MM.1S (cell line): Measurements from ENCODE around the gene M6PR.

ENCODE experiments used
- DNase-seq: peaks from one replicate; pipeline ENCODE4 v3.0.0-alpha.2; 2015
- H2AFZ ChIP-seq: fragments of 300-600 bp; sonication (generic); 2 replicates; pipeline ENCODE4 v1.6.0; 2016; ENCODE audit warnings: antibody characterized with exemption, low read length
- H3F3A ChIP-seq: fragments of 300-600 bp; sonication (generic); 2 replicates; pipeline ENCODE4 v1.6.1; 2016; ENCODE audit warnings: mild to moderate bottlenecking, antibody characterized with exemption, low read length, moderate library complexity, mixed read lengths; ENCODE audit not compliant: insufficient read depth
- H3K27ac ChIP-seq: fragments of 300-600 bp; sonication (generic); 2 replicates; pipeline ENCODE4 v1.5.1; 2016; ENCODE audit warnings: mild to moderate bottlenecking, low read length
- H3K27me3 ChIP-seq: fragments of 300-600 bp; sonication (generic); replicated peaks from 2 replicates; pipeline ENCODE4 v1.6.0; 2016; ENCODE audit warnings: low read length; ENCODE audit not compliant: insufficient read depth
- H3K36me3 ChIP-seq: fragments of 300-600 bp; sonication (generic); replicated peaks from 2 replicates; pipeline ENCODE4 v1.6.1; 2016; ENCODE audit warnings: mild to moderate bottlenecking, low read length, mixed read lengths; ENCODE audit not compliant: insufficient read depth
- H3K4me1 ChIP-seq: fragments of 300-600 bp; sonication (generic); 2 replicates; pipeline ENCODE4 v1.6.1; 2016; ENCODE audit warnings: low read length, mixed read lengths
- H3K4me2 ChIP-seq: fragments of 300-600 bp; sonication (generic); 2 replicates; pipeline ENCODE4 v1.6.0; 2016; ENCODE audit warnings: low read depth, low read length
- H3K4me3 ChIP-seq: fragments of 300-600 bp; sonication (generic); 2 replicates; pipeline ENCODE4 v1.5.1; 2016; ENCODE audit warnings: low read length, mixed read lengths
- H3K79me2 ChIP-seq: fragments of 300-600 bp; sonication (generic); 2 replicates; pipeline ENCODE4 v1.6.1; 2016; ENCODE audit warnings: mixed run types, low read length, mixed read lengths
- H3K9ac ChIP-seq: fragments of 300-600 bp; sonication (generic); 2 replicates; pipeline ENCODE4 v1.6.1; 2016; ENCODE audit warnings: low read length, mixed read lengths
- H3K9me2 ChIP-seq: fragments of 300-600 bp; sonication (generic); replicated peaks from 2 replicates; pipeline ENCODE4 v1.6.1; 2016; ENCODE audit warnings: mild to moderate bottlenecking, low read length, mixed read lengths; ENCODE audit not compliant: insufficient read depth
- H3K9me3 ChIP-seq: fragments of 300-600 bp; sonication (generic); replicated peaks from 2 replicates; pipeline ENCODE4 v1.6.1; 2016; ENCODE audit warnings: mild to moderate bottlenecking, low read length, mixed read lengths; ENCODE audit not compliant: insufficient read depth
- H4K20me1 ChIP-seq: fragments of 300-600 bp; sonication (generic); 2 replicates; pipeline ENCODE4 v1.6.1; 2016; ENCODE audit warnings: mild to moderate bottlenecking, low read length, moderate library complexity, mixed read lengths; ENCODE audit not compliant: insufficient read depth
- CTCF ChIP-seq: fragments of 300-600 bp; sonication (generic); IDR thresholded peaks from 2 replicates; pipeline ENCODE4 v1.5.1; 2016; ENCODE audit warnings: antibody characterized with exemption, low read length, mixed read lengths
- EZH2 ChIP-seq: fragments of 300-600 bp; sonication (generic); optimal IDR thresholded peaks from 2 replicates; pipeline ENCODE3; 2017; ENCODE audit warnings: low read depth, mild to moderate bottlenecking, antibody characterized with exemption, low read length, mixed read lengths
- EZH2phosphoT487 ChIP-seq: fragments of 300-600 bp; sonication (generic); IDR thresholded peaks from 2 replicates; pipeline ENCODE4 v1.6.1; 2018; ENCODE audit warnings: antibody characterized with exemption, low read length

Gene M6PR

GRCh38 chr12:8987163-8987562 is 37.7 kb upstream of the M6PR start:
- no peaks in the 10 kb centered on the region for H3K9me3 ChIP-seq
- no peak overlapping the region for H3K4me3 ChIP-seq
- no peaks in the 10 kb centered on the region for H3K79me2 ChIP-seq
- H2AFZ ChIP-seq: no peak overlapping the region
- H3K9me2 ChIP-seq: no peaks in the 10 kb centered on the region
- no peak overlapping the region for H3K27ac ChIP-seq
- no peak overlapping the region for H3K9ac ChIP-seq
- H3K36me3 ChIP-seq: no peaks in the 10 kb centered on the region
- no peak for TF ChIP-seq EZH2
- TF ChIP-seq CTCF: no peak
- no peak for TF ChIP-seq EZH2phosphoT487
- no peak for DNase-seq
- H3K27me3 ChIP-seq: no peaks in the 10 kb centered on the region
- no peak overlapping the region for H3K4me2 ChIP-seq
- no peaks in the 10 kb centered on the region for H4K20me1 ChIP-seq
- H3K4me1 ChIP-seq: peaks cover 8% of the 10 kb centered on the region
- no peaks in the 10 kb centered on the region for H3F3A ChIP-seq

- H3K9me3 ChIP-seq: no peaks in the 10 kb centered on the region
- H3K79me2 ChIP-seq: no peaks in the 10 kb centered on the region
- H3K9ac ChIP-seq: no peak overlapping the region
- no peaks in the 10 kb centered on the region for H3K36me3 ChIP-seq
- no peaks in the 10 kb centered on the region for H4K20me1 ChIP-seq
- H3K27ac ChIP-seq: no peak overlapping the region
- no peak overlapping the region for H3K4me2 ChIP-seq
- H2AFZ ChIP-seq: no peak overlapping the region
- H3K9me2 ChIP-seq: no peaks in the 10 kb centered on the region
- no peak overlapping the region for H3K4me3 ChIP-seq
- H3F3A ChIP-seq: no peaks in the 10 kb centered on the region
- H3K27me3 ChIP-seq: no peaks in the 10 kb centered on the region
- peaks cover 8% of the 10 kb centered on the region for H3K4me1 ChIP-seq
- TF ChIP-seq CTCF (no peak), EZH2phosphoT487 (no peak), EZH2 (no peak)
- no peak for DNase-seq
These were observed 35.8 kb upstream of the M6PR start for GRCh38 chr12:8985213-8985754.

GRCh38 chr12:8980137-8980536 is 30.7 kb upstream of the M6PR start:
- Histone ChIP-seq H3K4me2 (no peak overlapping the region), H3K9me2 (no peaks in the 10 kb centered on the region), H2AFZ (no peak overlapping the region), H3K4me1 (no peaks in the 10 kb centered on the region), H3K4me3 (no peak overlapping the region), H4K20me1 (no peaks in the 10 kb centered on the region), H3K9ac (no peak overlapping the region), H3K27ac (no peak overlapping the region), H3K36me3 (no peaks in the 10 kb centered on the region), H3F3A (no peaks in the 10 kb centered on the region), H3K9me3 (no peaks in the 10 kb centered on the region), H3K27me3 (no peaks in the 10 kb centered on the region), H3K79me2 (no peaks in the 10 kb centered on the region)
- DNase-seq: no peak
- TF ChIP-seq CTCF (no peak), EZH2phosphoT487 (no peak), EZH2 (no peak)
